SKM-1 treated with dmso at 0.1 percent for 144 hours (cell line): ENCODE measurements around the gene MRS2.

Experiments
- DNase-seq: peaks from one replicate; lab custom pipeline; 2025; ENCODE audit not compliant: unreplicated experiment; lab: John Stamatoyannopoulos, UW

MRS2 gene

DNA sequence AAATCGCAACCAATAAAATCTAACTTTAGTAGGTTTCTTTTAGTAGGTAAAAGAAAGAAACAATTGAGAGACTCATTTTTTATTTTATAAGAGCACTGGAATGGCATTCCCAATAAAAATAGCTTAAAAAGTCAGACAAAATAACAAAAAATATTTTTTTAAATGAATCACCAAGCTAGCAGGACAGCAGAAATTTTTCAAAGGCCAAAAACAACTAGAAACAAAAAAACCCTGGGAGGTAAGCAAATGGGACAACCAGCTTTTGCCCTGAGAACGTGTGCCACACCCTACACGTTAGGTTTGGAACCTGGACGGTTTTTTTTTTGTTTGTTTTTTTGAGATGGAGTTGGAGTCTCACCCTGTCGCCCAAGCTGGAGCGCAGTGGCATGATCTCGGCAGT, 67.1 kb downstream of the MRS2 start:
- no peak for DNase-seq

- no peak for DNase-seq
These were observed 69.4 kb downstream of the MRS2 start for GRCh38 chr6:24472181-24472580.
